T-helper 1 cell treated with Interleukin-12 subunit alpha and Interleukin-12 subunit beta and Interleukin-4 antibody, amounts not matched to agents 30 ng/mL and 1 ng/mL, for 36 hours (primary cell): Measurements from ENCODE around the gene PPHLN1. TPM values are rescaled to one million over a fixed set of nuclear protein-coding genes. Genes with fewer than 3 reads are reported as not detected.

Source experiments
- intact Hi-C: fragments of 100-400 bp; cut with micrococcal nuclease; formaldehyde crosslinking; loops from one replicate; pipeline ENCODE4 v1.15.1; 2024
- total RNA-seq: library from RNA; stranded (reverse); gene quantifications from 2 replicates; pipeline ENCODE4 v1.2.3, GENCODE V29; 2022

The PPHLN1 gene, protein sequence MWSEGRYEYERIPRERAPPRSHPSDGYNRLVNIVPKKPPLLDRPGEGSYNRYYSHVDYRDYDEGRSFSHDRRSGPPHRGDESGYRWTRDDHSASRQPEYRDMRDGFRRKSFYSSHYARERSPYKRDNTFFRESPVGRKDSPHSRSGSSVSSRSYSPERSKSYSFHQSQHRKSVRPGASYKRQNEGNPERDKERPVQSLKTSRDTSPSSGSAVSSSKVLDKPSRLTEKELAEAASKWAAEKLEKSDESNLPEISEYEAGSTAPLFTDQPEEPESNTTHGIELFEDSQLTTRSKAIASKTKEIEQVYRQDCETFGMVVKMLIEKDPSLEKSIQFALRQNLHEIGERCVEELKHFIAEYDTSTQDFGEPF
- total RNA-seq = 83.8 and 83.9 TPM in 2 replicates

DNA sequence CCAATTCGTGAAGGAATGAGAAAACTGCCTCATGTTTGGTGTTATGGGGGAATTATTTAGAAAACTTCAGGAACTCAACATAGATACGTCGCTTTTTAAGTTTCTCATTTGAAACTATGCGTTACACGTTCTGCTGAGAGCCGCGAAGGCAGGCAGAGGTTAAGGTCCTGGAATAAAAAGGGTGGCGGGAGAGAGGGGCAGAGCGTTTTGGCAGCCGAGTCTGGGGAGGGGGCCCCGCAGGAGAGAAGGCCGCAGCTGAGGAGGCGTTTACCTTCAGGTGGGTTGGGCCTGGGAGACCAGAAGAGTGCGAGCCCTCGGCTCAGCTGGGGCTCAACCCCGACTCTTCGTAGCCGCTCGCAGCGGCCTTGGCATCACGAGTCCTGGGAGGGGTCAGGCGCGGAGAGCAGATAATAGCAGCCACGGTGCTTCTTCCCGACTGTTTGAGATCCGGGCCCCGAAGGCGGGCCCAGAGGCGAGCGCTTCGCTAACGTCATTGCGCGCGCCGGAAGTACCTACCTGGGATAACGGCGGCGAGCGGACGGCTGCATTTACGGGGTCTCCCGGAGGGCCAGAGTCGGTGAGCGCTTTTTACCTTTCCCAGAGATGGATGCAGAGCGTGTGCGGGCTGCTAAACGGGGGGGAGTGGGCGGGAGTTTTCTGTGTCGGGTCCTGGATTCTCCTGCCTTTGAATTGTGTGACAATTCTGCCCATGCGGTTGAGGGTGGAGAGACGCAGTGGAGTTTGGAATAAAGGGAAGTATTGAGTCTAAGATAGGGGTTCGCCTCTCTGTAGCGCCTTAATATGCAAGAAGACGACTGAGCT is at the start of gene PPHLN1, which contains the start of gene ZCRB1:
Gene PPHLN1, plus strand, starts transcription at position 515 of the 822 bp plus-strand sequence. CDS start 9,736 bp downstream, outside the sequence.
Gene ZCRB1, minus strand, starts transcription at position 442 of the 822 bp plus-strand sequence. CDS start 1,992 bp downstream, outside the sequence.
- intact Hi-C loops = loop anchor here (1.0 to 2.0 kb wide), 6 partner anchors 47 to 1481 kb away; partner anchors contain the start of genes IRAK4, PUS7L and YAF2

DNA sequence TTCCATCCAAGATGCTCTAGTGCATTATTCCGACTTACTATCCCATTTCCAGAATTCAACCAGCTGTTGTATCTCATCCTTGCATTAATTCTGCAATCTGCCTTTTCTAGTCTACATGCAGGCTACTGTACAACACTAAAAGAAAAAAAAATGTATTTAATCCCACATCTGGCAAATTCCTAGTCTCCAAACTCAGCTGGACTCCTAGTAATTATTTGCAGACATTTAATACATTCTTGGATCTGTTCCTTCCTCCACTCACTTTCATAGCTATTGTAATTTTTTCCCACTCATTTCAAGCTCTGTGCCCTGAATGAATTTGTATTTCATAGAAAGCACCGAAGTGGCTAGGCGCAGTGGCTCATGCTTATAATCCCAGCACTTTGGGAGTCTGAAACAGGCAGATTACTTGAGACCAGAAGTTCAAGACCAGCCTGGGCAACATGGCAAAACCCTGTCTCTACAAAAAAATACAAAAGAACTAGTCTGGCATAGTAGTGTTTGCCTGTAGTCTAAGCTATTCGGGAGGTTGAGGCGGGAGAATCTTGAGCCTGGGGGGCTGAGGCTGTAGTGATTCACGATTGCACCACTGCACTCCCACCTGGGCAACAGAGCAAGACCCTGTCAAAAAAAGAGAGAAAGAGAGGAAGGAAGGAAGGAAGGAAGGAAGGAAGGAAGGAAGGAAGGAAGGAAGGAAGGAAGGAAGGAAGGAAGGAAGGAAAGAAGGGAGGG is 48.4 kb upstream of the PPHLN1 start:
- intact Hi-C loops = no loop called here

DNA sequence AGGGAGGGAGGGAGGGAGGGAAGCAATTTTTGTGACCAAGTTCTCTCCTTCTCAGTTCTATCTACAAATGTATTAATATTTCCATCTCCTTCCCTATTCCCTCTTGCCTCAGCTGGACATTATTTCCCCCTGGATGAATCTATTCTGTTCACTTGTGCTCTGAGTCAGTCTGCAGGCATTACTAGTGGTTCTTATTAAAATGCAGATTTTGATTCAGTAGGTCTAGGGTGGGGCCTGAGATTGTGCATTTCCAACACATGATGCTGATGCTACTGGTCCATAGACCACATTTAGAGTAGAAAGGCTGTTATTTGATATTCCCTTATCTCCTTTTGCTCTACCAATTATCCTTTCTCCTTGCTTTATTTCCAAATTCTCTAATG is 47.8 kb upstream of the PPHLN1 start:
- intact Hi-C loops = no loop called here

DNA sequence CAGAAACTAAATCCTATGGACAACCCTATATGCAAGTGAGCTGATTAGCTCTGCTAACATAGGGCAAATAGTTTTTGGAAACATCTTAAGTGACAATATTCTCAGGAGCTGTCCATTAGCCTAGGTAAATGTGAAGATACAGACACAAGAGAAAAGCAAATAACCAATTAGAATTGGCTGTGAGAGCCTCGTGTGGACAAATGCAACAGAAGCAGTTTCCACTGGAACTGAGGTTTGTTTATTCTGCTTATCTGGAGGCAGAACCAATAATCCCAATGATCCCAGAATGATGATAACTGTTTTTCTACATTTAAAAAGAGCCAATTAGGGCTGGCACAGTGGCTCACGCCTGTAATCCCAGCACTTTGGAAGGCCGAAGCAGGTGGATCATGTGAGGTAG is 44.7 kb upstream of the PPHLN1 start:
- intact Hi-C loops = no loop called here

DNA sequence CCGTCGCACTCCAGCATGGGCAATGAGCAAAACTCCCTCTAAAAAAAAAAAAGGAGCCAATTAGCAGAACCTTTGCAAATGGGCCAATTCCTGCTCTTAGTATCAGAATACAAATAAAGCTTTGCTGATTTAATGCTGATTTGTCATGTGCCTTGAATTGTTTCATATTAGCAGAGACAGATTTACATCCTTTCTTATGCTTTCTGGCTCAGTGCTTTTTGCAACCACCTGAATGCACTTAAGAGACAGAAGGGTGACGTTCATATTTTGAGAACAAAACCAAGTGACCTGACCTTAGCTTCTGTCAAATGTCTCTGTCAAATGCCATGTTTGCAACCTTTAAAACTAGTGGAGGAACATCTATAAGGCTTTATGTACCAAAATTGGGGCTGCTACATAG is 44.1 kb upstream of the PPHLN1 start:
- intact Hi-C loops = no loop called here

DNA sequence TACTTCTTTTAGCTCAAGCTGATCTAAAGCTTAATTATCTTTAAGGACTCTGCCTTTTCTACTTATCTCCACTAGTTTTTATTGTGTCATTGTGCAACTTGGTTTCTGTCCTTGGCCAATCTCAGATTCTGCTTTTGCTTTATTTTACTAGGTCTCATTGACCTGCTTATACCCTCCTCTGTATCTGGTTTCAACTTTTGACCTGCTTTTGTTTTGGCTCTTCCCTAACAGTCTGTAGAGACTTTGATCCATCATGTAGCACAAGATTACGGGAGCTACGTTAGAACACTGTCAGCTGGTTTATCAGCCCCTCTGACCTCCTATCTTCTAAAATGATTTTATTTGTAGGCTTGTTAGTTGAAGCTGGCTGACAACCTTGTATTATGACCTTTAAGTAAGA is 43.7 kb upstream of the PPHLN1 start:
- intact Hi-C loops = no loop called here

DNA sequence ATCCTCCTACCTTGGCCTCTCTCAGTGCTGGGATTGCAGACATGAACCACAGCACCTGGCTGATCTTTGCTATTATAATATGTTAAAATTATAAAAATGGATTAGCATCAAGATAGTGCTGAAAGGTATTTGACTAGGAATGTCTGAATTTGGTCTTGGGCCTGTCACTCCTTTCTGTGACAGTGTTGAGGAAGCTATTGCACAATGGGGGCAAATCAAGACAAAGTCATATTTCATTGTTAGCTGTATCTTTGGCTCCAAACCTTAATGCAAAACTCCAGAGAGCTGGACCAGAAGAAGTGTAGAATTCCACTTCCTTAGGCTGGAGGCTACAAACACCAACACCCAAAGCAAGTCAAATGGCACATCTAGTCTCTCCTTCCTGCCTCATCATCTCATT is 42.2 kb upstream of the PPHLN1 start:
- intact Hi-C loops = no loop called here

DNA sequence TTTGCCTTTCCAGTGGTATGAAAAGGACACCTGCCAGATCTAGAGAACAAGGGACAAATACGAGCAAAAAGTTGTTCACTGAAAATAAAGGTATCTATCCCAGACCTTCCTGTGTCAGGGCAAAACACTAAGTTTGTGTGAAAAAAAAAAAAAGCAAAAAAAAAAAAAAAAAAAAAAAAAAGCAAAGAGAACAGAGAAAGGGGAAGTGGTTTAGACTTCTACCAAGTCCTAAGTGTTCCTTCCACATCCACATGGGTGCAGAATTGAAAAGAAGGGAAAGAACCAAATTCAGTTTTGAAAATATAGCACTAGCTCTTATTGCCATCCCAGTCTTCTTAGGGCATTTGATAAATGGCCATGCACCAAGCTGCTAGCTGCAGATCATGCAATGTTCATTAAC is 41.8 kb upstream of the PPHLN1 start:
- intact Hi-C loops = no loop called here

DNA sequence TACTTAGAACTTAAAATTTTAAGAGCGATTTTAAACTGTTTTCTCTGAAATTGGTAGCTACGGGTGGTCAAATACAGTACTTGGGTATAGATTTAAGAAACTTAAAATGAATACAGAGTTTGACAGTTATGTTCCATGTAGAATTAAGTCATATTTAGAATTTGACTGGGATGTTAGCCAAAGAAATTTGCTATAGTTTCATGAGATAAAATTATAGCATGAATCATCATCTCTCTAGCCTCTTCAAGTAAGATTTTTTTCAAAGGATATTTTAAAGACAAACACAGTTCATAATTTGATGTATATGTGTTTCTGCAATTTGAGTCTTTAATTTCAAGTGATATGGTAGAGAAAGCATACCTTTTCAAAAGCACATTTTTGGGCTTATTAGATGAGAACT is 41.1 kb upstream of the PPHLN1 start:
- intact Hi-C loops = no loop called here

DNA sequence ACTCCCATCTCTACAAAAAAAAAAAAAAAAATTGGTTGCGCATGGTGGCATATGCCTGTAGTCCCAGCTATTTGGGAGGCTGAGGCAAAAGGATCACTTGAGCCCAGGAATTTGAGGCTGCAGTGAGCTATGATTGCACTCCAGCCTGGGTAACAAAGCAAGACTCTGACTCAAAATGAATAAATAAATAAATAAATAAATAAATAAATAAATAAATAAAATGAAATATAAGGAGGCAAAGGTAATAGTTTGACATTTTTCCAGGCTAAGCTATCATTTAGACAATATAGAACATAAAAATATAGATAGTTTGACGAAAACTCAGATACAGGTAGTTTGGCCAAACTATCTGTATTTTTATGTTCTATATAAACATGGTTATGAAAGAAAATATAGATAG is 40.5 kb upstream of the PPHLN1 start:
- intact Hi-C loops = no loop called here

DNA sequence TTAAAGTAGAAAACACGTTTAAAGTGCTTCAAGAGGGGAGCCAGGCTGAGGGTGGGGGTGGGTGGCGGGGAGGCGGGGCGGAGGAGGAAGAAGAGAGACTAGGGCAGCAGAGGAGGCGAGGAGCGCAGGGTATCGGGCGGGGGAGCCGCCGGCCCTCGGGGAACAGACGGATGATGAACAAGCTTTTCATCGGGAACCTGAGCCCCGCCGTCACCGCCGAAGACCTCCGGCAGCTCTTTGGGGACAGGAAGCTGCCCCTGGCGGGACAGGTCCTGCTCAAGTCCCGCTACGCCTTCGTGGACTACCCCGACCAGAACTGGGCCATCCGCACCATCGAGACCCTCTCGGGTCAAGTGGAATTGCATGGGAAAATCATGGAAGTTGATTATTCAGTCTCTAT is 39.2 kb upstream of the PPHLN1 start:
- intact Hi-C loops = no loop called here

DNA sequence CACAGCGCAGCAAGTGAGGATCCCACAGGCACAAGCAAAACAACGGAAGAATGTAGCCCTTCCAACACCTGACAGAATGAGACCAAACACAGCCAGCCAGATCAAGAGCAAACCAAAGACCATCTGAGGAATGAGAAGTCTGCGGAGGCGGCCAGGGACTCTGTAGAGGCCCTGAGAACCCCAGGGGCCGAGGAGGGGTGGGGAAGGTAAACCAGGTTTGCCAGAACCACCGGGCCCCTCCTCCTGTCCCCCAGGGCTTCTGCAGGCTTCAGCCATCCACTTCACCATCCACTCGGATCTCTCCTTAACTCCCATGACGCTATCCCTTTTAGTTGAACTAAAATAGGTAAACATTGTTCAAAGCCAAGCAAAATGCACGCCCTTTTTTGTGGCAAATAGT is 37.4 kb upstream of the PPHLN1 start:
- intact Hi-C loops = no loop called here

DNA sequence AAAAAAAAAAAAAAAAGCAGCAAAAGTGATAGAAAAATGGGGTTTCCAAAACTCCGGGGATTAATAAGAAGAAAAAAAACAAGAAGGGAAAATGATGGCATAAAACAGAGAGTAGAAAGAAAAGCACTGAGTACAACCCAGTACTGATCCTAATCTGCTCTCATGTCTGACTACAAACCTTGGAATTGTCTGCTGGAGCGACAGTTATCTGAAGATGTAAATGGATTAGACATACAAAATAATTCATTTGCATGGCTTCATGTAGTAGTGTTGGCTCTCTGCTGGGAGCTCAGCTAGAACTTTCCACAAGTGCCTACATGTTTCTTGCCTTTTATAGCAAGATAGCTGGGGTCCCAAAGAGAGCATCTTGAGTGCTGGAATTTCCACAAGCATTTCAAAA is 34.3 kb upstream of the PPHLN1 start:
- intact Hi-C loops = no loop called here

DNA sequence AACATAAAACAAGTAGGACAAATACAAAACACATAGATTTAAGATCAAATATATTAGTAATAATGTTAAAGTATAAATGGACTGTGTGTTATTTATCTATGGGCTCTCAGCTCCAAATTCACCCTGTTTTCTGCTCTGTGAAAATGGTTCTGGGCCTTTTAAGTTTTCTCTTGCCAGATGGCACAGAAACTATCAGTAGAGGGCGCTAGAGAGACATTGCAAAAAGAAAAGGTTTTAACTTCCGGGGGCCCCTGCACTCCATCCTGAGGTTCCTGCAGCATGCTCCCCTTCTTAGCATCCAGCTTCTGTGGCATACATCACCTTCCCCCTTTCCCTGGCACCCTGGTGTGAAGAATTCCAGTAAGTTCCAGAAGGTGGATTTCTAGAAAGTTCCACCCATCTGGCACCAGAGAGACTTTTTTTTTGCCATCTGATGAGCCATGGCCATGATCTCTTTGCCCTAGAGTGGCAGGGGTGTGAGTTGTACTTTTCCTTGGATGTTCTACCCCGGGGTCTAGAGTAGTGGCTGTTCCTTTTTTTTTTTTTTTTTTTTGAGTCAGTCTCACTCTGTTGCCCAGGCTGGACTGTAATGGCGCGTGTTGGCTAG is 29.4 kb upstream of the PPHLN1 start:
- intact Hi-C loops = loop anchor here (2.0 to 5.0 kb wide), 2 partner anchors 59 to 76 kb away; partner anchors contain the start of gene YAF2

DNA sequence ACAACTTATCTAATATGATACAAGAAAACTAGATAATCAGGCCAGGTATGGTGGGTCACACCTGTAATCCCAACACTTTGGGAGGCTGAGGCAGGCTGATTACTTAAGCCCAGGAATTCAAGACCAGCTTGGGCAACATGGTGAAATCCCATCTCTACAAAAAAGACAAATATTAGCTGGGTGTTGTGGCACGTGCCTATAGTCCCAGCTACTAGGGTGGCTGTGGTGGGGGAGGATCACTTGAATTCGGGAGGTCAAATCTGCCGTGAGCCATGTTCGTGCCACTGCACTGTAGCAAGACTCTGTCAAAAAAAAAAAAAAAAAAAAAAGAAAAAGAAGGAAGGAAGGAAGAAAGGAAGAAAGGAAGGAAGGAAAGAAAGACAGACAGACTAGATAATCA is 27.1 kb upstream of the PPHLN1 start:
- intact Hi-C loops = loop anchor here (5.0 kb wide), 1 partner anchor 62 kb away; the partner anchor contains the start of gene YAF2

DNA sequence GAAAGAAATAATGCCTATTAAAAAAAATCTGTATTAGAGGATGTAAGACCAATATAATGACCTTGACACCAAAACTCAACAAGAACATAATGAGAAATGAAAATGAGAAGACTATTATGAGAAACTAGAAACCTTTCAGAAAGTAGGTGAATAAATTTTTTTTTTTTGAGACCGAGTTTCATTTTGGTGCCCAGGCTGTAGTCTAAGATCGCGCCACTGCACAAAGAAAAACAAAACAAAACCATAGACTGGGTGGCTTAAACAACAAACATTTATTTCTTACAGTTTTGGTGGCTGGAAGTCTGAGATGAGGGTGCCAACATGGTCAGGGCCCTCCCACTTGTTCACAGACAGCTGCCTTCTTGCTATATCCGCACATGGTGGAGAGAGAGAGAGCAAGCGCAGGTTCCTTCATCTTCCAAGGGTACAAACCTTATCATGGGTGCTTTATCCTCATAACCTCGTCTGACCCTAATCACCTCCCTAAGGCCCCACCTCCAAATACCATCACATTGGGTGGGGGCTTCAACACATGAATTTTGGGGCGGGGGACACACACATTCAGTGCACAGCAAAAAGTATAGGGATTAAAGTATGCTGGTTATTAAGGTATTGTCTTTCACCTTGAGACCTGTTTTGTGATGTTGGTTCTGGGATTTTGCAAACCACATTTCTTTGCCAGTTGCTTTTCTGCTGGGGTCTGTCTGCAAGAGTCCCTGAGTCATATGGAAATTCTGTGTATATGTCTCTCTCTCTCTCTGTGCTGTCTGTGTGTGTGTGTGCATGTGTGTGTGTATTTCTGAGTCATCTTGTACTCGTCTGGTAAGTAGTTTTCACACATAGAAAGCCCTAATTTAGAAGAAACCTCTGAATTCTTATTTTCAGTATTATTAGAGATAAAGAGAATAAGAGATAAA is 26.3 kb upstream of the PPHLN1 start:
- intact Hi-C loops = loop anchor here (5.0 kb wide), 1 partner anchor 62 kb away; the partner anchor contains the start of gene YAF2

DNA sequence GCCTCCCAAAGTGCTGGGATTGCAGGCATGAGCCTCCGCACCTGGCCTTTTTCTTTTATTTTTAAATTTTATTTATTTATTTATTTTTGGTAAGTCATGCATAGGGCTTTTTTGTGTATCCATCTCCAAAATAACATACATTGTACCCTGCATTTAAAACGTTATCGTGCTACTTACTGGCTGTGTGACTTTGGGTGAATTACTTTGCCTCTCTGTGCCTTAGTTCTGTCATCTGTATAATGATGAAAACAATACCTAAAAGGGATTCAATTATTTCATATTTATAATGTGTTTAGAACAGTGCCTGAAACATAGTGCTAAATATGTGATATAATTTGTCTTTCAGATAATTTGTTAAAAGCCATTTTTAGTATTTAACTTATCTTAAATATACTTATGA is 19.7 kb upstream of the PPHLN1 start:
- intact Hi-C loops = no loop called here

DNA sequence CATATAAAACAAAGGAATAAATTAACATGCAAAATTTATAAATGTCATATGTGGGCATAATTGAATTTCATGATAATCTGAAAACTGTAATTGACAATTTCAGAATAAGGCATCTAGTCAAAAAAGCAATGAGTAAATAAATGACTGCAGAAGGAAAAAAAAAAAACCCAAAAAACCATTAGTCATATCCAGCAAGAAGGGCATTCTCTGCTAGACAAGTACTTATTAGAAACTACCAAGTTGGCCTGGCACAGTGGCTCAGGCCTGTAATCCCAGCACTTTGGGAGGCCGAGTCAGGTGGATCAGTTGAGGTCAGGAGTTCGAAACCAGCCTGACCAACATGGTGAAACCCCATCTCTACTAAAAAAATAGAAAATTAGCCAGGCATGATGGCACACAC is 17.6 kb upstream of the PPHLN1 start:
- intact Hi-C loops = no loop called here

DNA sequence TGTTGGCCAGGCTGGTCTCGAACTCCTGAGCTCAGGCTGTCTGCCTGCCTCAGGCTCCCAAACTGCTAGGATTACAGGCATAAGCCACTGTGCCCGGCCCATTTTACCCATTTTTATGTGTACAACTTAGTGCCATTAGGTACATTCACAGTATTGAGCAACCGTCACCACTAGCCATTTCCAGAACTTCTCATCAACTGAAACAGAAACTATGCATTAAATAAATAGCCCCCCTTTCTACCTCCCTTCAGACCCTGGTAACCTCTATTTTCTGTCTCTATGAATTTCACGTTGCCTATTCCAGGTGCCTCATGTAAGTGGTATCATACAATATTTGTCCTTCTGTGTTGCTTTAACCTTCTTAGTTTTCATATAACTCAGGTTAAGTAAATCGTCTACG is 16.0 kb upstream of the PPHLN1 start:
- intact Hi-C loops = no loop called here

DNA sequence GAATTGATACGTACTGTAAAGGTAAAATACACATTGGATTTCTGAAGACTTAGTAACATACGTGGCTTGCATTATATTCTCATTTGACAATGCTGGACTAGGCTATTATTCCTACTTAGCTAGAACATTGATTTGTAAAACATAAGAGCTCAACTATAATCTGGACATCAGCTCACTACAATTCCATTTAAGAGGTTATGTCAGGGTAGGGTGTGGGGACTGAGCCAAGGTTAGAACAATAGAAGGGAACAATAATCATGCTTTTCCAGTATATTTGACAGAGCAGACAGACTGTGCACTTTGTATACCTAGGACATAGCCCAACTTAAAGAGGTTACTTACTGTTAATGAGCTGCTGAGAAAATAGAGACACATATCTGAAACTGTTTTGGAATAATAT is 10.9 kb upstream of the PPHLN1 start:
- intact Hi-C loops = no loop called here
